Smooth muscle cell of the brain vasculature (primary cell): ENCODE data around the gene RAB15.

ENCODE experiments used
- DNase-seq: peaks from one replicate; pipeline ENCODE4 v3.0.0-alpha.2; 2012; ENCODE audit warnings: low read depth, low spot score

Gene RAB15

DNA sequence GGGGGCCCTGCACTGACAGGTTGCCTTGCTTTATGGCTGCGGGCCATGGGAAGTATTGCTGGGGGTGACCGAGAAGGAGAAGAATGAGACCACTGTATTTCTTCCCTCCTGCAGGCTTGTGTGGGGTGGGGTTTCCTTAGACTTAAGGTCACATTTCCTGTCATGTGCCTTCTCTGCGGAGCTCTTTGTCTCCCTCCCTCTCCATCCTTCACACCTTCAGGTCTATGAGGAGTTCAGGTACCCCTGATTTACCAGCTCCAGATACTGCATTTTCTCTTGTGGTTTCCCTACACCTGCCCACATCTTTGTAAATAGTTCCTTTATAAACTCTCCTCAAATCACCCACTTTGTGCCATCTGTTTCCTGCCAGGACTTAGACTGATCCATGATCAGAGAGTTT, 18.2 kb upstream of the RAB15 start:
- no peak for DNase-seq

DNA sequence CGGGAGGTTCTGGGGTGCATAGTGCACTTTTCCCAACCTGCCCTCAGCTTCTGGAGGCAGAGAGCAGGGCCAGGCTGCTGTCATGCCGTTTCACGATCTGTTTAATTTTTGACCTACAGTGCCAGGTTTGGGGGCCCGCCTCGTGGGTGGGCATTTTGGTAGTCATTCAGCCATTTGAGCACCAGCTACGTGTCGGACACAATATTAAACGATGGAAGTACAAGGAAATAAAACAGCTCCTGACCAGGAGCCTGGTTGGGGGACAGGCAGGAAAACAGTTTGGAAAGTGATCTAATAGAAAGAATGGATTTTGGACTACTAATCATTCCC, 15.3 kb upstream of the RAB15 start:
- DNase-seq, result no peak

DNA sequence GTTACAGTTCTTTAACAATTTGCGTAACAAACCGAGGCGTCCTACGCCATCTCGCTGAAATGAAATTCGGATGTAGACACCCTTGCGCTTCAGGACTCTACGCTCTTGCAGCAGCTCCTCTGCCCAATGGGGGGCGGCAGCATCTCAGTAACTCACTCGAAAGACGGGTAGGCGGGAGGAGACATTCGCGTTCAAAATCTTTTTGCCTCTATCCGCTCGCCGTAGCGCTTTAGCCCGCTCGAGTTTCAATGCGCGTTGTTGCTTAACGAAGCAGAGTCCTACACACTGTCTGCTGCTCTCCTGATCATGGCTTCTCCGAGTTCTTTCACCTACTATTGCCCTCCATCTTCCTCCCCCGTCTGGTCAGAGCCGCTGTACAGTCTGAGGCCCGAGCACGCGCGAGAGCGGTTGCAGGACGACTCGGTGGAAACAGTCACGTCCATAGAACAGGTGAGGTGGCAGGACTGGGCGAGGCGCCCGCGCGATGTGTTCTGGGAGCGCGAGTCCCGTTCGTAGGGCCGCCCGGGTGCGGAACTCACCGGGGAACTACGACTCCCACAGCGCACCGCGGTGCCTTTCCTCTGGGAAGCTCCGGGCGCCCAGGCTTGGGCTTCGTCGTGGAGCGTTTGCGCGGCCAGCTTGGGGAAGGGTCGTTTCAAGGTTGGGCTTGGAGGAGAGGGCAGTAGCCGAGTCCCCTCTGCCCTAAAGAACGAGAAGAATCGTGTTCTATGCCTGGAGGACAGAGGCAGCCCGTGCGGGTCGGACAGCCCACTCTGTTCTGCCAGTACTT, 14.7 kb upstream of the RAB15 start, which contains the start of gene FNTB:
Gene FNTB, plus strand, starts transcription at position 248 of the 790 bp plus-strand sequence. Its CDS starts 59 bp downstream, at position 307.
- DNase-seq, result peak; percentile 91

DNA sequence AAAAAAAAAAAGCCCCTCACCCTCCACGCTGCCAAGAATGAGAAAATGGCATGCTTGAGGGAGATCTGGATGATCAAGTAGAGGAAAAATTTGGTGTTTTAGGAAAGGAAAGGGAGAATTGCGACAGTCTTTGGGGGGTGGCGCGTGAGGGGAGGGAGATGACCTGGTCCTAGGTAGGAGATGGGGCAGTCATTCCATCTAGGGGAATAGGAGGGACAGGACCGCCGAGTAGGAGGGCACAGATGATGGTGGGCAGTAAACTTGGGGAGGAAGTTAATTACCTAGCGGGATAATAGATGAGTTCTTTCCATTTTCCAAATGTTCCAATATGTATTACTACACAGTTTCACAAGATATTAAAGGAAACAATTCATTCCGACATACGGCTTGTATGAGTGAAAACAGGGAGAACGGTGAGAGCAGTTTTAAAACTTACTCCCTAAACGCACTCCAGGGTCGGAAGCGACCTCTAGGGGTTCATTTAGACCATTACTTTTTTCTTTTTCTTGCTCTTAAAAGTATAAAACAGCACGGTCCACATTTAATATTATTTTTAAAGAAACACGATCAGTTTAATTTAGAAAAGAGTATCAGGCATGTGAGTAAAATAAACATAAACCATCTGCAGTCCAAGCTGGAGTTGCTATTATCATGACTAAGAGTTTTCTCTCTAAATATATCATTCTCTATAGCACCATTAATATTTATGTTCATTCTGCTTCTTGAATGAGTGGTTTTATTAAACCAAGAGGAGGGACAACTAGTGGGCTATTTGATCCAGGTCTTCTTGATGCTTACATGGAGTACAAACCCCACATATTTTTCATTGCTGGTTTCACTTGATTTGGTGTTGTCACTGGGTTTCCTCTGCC, 11.5 kb upstream of the RAB15 start:
- peak; percentile 41 for DNase-seq

DNA sequence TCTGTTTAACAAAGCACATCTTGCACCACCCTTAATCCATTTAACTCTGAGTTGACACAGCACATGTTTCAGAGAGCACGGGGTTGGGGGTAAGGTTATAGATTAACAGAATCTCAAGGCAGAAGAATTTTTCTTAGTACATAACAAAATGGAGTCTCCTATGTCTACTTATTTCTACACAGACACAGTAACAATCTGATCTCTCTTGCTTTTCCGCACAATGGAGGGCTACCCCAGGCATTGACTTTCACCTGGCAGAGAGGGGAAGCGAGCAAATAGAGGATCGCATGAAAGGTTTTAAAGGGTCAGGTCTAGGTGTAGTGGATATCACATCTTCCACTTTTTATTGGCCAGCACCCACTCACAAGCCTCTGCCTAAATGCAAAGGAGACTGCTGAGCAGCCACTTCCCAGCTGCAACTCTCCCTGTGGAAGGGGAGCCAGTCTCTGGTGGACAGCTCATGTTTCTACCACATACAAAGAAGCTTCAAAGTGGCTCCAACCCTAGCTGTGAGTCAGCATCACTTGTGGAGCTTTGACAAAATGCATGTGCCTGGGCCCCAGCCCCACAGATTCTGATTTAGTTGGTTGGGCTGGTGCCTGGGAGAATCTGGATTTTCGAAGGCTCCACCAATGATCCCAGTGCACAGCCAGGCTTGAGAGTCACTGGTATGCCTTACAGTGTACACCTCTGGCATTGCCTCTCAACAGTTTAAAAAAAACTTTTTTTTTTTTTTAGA, 7.4 kb upstream of the RAB15 start:
- DNase-seq, result no peak

DNA sequence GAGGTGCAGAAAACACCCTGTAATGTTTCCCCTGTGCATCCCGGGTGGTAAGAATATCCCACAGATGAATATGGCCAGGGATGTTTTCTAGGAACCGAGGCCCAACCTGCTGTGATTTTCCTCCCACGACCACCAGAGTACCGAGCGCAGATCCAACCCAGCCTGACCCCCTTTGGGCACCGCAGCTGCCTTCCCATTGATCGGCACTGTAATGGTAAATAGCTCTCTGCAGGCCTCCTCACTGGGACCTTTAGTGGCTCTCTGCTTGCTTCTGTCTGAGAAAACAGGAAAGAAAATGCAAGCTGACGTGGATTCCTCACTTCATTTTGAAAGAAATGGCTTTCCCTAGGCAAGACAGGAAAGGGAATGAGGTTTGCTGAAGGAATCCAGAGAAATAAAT, 2.4 kb upstream of the RAB15 start:
- no peak for DNase-seq

DNA sequence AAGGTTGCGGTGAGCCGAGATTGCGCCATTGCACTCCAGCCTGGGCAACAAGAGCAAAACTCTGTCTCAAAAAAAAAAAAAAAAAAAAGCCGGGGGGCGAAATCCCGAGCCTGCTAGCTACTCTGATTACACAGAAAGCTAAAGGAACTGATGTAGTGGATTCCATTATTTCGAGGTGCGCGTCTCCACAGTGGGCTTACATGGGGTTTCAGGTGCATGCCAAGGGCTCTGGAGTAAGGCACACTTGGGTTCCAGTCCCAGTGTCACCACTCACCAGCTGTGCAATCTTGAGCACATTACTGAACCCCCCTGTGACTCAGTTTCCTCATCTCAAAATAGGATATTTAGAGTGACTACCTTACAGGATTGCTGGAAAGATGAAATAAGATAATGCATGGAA, 1.7 kb upstream of the RAB15 start:
- no peak for DNase-seq

DNA sequence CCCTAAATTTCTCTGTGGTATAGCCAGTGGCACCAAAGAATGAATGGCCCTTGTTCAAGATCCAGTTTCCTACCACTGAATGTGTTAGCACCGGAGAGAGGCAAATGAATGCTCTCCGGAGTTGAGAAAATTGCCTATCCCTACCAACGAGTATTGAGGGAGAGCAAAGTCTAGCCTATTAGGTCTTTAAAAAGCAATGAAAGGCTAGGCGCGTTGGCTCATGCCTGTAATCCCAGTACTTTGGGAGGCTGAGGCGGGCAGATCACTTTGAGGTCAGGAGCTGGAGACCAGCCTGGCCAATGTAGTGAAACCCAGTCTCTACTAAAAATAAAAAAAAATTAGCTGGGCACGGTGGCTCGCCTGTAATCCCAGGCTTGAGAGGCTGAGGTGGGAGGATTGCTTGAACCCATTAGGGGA, 898 bp upstream of the RAB15 start:
- no peak for DNase-seq

DNA sequence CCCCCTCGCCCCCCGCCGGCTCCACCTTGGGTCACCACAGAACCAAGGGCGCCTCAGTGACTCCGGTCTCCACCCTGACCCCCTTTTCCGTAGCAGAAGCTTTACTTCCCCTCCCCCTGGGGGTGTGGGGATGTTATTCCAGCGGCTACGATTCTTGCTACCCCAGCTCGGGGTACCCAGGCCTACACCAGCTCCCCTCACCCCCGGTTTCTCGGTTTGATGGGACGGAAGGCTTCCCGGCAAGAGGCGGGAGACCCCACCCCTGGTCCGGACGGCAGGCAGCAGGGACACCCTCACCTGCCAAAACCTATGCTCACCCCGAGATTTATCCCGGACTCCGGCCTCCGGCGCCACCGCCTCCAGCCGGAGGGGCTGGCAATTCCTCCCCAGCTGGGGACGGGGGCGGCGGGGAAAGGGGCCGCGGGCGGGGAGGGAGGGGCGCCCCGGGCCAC, 619 bp downstream of the RAB15 start:
- no peak for DNase-seq

DNA sequence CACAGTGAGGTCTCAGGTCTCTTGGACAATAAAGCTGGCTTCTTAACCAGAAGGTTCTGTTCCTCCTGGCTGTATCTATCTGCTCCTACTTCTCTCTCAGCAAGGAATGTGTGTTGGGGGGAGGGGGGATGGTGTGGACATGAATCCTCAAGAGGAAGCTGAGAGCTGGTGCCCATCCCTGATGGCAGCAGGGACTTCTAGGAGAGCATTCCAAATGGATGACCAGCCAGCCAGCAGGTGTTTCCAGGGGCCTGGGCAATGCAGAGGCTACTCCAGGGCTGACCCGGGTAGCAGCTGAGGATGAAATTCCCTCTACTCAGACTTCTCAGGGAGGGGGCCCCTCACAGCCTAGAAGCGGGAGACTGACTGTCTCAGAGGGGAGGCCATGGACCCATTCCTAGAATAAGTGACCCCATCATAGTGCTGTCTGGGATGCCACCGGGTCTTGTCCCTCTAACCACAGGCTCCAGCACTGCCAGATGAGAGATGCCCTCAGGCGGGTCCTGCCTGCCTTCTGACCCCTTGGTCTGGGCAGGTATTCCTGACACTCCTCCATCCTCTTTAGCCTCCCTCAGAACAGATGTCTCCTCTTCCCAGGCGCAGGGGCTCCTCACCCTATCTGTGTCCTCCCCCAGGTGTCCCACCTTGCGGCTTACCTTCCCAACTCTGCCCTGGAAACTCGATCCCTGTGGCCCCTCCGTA, 1.2 kb downstream of the RAB15 start:
- DNase-seq, result no peak

DNA sequence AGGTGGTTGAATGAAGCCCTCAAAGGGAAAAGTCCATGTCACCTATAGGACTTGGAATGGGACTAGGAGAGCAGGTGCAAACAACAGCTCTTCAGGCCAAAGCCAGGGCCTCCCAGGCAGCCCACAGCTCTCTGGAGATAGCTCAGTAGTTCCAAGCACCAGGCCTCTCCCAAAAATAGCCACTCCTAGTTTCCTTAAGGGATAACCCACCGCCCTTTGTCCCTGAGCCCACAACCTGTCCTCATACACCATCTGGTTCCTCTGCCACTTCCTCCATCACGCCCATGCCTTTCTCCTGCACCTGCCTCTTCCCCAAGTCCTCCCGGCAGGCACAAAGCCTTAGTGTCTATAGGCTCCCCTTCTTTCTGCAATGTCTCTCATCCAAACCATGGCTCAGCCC, 2.1 kb downstream of the RAB15 start:
- no peak for DNase-seq

DNA sequence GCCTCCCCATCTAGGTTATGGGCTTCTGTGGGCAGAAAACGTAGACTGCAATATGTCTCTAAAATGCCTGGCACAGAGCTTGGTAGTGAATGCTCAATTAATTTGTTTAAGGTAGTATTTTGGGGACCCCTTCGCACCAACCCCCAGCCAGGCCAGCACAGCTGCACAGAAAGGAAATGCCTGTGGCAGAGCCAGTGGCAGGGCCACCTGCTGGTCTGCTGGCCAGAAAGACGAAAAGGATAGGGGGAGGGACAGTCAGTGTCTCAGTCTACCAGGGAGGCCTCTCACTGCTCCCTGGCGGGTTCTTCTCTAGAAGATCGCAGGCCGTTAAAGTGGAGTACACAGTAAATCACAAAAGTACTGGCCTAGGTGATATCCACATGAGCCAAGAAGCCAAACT, 3.5 kb downstream of the RAB15 start:
- no peak for DNase-seq

DNA sequence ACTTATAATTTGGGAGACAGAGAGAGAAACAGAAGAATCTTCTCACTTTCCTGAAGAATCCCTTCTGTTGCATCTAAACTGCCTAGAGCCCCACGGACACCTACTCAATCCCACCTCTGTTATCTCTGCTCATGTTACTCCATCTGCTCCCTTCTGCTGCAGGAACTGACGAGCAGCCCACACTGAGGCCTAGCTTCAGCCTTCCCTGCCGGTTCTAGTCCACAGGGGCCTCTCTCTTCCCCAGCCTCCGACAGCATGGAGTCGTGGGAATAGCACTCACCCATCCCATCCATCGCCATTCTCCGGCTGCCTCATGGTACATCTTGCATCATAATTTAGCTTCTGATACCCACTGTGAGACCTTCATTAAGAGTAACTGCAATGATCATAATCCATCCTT, 4.0 kb downstream of the RAB15 start:
- DNase-seq, result no peak

DNA sequence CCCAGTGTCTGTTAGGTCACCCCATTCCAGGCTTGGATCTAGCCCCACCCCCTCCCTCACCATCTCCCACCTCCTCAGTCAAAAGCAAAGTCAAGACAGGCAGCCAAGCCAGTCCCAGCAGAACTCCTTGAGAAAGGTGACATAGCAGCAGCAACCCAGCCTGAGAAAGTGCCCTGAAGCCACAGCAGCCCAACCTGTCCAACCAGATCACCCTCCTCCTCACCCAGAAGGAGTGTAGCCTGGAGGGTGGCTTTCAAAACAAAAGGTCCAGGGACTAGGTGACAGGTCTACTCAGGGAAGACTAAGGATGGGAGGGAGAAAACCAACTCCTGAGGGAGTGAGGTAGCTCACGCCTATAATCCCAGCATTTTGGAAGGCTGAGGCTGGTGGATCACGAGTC, 5.2 kb downstream of the RAB15 start:
- no peak for DNase-seq

DNA sequence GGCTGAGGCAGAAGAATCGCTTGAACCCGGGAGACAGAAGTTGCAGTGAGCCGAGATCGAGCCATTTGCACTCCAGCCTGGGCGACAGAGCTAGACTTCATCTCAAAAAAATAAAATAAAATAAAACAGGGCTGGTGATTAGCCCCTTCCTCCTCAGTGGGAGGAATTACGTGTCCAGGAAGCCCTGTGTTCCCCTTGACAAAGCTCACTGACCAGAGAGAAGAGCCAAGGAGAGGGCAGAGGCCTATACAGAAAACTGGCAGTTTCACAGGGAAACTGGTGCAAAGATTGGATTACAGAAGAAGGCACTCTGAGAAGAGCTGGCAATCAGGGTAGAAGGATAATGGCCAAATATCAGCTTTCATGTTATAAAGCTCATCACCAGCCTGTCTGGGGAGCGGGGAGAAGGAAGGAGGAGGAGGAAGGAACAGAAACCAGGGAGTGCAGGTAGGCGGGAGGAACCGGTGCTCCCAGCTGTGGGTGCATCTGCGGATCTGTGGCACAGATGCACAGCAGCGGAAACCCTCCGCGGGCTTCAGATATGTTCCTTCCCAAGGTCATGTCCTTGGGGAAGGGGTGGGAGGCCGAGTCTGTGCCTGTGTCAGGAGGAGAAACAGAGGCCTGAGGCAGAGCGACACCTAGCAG, 6.7 kb downstream of the RAB15 start:
- DNase-seq, result no peak

DNA sequence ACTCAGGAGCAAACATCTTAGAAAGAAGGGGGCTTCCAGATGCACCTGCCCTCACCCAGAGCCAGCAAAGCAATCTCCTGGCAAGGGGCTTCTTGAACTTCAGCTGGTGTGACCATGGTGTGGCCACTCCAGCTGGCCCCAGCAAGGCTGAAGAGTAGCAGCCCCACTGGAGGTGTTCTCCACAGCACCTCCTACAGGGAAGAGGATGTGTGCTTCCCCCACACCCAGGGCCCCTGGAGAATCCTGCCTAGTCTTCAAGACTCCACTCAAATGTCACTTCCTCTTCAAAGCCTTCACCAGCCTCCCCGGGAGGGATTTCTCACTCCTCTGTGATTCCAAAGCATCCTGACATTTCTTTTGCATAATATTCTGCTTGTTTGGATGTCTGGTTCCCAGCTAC, 8.5 kb downstream of the RAB15 start:
- no peak for DNase-seq

DNA sequence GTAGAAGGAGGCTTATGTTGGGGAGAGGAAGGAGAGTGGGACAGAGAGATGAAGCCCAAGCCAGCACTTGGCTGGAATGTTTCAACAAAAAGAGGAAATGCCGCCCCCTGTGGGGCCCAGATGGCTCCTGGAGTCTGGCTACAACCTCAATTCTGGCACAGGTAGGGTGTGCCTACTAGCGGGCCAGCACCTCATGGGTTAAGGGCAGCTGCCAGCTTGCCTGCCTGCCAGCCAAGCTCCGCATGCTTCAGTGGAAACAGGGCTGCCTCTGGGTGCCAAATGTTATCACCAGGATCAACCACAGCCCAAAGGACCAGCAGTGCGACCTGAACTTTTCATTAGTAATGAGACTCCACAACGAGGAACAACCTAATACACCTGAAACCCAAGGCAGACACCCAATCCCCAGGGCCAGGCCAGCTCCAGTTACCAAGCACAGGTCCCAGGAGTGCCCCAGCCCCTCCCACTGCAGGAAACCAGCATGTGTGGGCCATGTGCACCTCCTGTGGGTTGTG, 11.3 kb downstream of the RAB15 start:
- DNase-seq, result no peak

DNA sequence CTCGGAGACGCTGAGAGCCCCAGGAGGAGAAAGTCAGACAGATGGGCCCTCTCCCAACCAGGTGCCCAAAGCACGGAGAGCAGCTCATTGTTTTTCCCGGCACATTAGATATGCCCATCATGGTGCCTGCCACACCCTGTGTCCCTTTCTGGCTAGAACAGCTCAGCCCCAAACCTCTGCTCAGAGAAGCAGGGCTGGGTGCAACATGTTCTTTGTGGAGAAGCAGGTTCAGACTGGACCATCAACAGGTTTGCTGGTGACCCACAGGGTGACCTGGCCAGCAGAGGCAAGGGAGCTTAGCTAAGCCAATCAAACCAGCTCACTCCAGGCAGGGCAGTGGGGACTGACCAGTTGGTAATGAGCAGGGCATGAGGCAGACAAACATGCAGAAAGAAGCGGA, 13.4 kb downstream of the RAB15 start:
- DNase-seq, result no peak

DNA sequence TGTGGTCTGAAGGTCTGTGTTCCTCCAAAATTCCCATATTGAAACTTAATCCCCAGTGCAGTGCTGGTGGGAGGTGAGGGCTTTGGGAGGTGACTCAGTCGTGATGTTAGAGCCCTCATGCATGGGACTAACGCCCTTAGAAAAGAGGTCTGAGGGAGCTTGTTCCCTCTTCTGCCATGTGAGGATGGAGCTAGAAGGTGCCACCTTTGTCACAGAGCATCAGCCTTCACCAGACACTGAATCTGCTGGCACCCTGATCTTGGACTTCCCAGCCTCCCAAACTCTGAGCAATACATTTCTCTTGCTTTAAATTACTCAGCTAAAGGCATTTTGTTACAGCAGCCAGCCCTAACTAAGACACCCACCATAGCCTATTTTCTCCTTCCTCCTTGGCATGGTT, 13.9 kb downstream of the RAB15 start:
- no peak for DNase-seq

DNA sequence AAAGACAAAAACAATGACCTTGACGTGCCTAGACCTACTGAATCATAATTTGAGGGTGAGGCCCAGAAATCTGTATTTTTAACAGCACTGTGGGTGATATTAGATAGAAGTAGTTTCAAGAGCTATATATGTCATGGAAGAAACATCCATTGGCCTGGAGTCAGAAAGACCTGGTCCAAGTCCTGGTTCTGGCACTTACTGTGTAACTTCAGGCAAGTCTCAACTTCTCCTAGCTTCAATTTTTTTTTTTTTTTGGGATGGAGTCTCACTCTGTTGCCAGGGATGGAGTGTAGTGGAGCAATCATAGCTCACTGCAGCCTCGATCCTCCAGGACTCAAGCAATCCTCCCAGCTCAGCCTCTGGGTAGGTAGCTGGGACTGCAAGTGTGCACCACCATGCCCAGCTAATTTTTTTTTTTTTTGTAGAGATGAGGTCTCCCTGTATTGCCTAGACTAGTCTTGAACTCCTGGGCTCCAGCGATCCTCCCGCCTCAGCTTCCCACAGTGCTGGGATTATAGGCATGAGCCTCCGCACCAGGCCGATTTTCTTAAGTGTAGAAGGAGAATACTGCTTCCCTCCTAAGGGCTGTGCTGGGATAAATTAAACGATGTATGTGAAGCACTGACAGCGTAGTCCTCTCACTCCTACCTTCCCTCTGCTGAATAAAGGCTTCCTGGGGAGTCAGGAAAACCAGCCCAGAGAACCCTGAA, 15.3 kb downstream of the RAB15 start:
- DNase-seq, result no peak
